ENCODE results near the gene TEX52.

DNA sequence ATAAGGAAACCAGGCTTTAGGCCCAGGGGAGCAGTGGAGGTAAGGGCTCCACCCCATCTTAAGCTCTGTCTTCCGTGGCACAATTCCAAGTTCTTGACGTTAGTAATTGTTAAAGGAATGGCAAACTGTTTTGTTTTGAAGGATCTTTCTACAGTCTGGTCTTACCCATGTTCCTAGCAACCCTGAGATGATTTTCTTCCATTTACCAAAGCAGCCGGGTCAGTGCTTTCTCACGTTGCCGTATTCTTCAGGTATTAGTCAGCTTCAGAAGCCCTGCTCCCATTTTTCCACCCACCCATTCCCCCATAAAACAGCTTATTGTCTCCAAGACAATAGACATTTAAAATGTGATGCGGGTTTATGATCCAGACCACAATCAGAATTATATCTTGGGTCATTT is 32.3 kb downstream of the TEX52 start:
- TF ChIP-seq, protein P1, sequence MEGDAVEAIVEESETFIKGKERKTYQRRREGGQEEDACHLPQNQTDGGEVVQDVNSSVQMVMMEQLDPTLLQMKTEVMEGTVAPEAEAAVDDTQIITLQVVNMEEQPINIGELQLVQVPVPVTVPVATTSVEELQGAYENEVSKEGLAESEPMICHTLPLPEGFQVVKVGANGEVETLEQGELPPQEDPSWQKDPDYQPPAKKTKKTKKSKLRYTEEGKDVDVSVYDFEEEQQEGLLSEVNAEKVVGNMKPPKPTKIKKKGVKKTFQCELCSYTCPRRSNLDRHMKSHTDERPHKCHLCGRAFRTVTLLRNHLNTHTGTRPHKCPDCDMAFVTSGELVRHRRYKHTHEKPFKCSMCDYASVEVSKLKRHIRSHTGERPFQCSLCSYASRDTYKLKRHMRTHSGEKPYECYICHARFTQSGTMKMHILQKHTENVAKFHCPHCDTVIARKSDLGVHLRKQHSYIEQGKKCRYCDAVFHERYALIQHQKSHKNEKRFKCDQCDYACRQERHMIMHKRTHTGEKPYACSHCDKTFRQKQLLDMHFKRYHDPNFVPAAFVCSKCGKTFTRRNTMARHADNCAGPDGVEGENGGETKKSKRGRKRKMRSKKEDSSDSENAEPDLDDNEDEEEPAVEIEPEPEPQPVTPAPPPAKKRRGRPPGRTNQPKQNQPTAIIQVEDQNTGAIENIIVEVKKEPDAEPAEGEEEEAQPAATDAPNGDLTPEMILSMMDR (conservative IDR thresholded peaks at IDR 0.05; ENCODE audit: low read length), result no peak
- no peak for TF ChIP-seq EZH2phosphoT487 (IDR thresholded peaks at IDR 0.05; ENCODE audit: borderline replicate concordance, low read depth, low read length)

All from OCI-LY7 (cell line).